NCI-H2196 treated with DMSO at 0.1 percent for 48 hours (cell line): ENCODE data around the gene IGF2.
"Not testable (repeated sequence)": the region's sequence is repeated elsewhere in the genome, so short reads cannot be mapped to it uniquely, and the experiment has no call there.

Experiments
- DNase-seq: peaks from one replicate; lab custom pipeline; 2025; ENCODE audit not compliant: unreplicated experiment; lab: John Stamatoyannopoulos, UW

IGF2 gene

DNA sequence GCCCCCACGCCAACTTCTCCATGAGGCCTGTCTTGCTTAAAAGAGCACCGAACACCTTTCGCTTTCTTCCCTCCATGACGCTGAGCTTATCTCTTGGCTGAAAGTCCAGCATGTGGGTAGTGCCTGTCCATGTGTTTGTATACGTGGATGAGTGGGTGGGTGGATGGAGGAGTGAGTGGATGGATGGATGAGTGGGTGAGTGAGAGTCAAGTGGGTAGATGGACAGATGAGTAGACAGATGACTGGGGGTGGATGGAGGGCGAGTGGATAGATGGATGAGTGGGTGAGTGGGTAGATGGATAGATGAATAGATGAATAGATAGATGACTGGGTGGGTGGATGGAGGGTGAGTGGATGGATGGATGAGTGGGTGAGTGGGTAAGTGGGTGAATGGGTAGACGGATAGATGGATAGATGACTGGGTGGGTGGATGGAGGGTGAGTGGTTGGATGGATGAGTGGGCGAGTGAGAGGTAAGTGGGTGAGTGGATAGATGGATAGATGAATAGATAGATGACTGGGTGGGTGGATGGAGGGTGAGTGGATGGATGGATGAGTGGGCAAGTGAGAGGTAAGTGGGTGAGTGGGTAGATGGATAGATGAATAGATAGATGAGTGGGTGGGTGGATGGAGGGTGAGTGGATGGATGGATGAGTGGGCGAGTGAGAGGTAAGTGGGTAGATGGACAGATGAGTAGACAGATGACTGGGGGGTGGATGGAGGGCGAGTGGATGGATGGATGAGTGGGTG is 14.3 kb downstream of the IGF2 start:
- not testable (repeated sequence) for DNase-seq

DNA sequence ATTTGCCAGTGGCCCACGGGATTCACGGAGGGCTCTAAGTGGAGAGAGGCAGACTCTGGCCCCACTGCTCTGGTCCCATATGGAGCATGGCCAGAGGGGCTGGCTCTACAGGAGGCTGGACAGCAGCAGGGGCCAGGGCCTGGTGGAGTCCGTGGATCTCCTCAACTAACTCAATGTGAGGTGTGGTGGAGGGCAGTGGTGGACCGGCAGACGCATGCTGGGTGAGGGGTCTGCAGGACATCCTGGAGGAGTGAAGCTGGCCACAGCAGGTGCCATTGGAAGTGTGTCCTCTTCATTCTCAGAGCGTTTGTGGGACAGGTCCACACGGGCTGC is 15.6 kb downstream of the IGF2 start:
- no peak for DNase-seq

DNA sequence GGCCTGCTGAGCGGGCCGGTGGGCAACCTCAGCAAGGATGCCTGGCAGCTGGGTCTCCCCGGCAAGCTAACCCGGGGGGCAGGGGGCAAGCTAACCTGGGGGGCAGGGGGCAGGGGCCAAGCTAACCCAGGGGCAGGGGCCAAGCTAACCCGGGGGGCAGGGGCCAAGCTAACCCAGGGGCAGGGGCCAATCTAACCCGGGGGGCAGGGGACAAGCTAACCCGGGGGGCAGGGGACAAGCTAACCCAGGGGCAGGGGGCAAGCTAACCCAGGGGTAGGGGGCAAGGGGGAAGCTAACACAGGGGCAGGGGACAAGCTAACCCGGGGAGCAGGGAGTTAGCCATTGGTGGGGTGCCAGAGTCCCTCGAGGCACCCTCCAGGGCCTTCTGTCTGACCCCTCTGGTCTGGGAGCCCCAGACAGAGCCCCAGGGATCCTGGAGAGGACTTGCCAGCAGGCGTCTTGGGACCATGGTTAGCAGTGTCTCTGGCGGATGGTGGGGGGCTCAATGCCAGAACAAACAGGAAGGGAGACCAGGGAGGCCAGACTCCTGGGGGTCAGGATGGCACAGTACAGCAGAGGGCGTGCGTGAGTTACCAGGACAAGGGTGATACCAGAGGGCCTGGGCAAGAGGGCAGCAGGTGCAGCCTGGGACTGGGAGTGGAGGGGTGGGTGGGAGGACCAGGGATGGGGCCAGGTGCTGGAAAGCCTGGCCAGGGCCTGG is 16.1 kb downstream of the IGF2 start:
- no peak for DNase-seq

DNA sequence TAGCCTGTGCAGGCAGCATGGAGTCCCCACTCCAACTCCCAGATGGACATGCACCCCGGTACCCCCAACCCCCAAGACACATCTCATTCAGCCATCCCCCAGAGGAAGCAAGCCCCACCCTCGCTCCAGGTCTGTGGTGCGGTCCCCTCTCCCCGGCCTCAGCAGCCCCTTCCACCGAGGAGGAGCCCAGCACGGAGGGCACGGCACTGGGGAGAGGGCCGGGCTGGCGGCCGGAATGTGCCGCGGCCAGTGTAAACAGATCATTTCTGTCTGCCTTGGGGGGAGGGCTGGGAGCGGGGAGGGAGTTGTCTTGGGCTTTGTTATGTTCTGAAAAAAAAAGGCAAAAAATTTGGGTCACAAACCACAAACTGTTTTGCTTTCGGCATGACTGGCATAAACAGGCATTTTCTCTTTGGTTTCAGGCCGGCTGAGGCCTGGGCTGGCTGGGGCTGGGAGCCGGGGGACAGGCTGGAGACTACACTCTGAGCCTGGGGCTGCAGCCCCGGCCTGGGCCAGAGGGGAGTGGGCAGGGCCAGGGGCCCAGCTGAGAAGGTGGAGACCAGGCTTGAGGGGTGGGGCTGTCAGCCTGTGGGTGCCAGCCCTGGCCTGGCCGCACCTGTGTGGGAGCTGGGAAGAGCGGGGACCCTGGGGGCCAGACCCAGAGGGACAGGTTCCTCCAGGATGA is 16.8 kb downstream of the IGF2 start:
- no peak for DNase-seq

DNA sequence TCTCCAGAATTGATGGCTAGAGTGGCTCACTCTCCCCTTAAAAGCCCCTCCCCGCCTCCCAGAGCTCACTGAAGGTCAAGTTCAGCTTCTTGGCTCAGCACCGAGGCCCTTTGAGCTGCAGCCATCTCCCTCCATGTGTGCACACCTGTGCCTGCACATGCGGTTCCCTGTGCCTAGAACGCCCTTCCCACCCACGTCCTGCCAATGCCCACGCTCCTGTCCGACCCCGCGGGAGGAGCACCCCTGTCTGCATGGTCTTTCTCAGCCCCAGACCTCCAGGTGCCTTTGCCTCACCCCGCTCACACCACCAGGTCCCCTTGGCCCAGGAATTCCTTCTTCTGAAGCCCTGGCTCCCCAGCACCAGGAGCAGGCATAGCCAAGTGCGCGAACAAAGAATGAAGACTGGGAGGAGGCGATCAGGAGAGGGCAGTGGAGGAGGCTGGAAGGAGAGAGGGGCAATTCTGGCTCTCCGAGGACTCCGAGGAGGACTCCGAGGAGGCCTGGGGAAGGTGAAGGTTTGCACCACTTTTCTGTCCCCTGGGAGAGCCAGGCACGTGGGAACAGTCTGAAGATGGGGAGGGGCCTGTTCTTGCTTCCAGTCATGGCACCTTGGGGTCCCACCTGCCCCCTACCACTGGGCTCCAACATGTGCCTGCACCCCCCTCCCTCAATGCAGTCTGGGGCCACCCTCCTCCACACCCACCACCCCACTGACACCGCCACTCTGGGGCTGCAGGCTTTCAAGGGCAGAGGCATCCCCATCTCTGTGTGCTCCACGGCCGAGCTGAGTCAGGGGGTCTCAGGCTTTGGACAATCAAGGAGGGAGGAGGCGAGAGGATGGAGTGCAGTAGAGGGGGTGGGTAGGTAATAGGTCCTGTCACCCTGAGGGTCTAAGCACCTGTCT is 17.7 kb downstream of the IGF2 start:
- no peak for DNase-seq

DNA sequence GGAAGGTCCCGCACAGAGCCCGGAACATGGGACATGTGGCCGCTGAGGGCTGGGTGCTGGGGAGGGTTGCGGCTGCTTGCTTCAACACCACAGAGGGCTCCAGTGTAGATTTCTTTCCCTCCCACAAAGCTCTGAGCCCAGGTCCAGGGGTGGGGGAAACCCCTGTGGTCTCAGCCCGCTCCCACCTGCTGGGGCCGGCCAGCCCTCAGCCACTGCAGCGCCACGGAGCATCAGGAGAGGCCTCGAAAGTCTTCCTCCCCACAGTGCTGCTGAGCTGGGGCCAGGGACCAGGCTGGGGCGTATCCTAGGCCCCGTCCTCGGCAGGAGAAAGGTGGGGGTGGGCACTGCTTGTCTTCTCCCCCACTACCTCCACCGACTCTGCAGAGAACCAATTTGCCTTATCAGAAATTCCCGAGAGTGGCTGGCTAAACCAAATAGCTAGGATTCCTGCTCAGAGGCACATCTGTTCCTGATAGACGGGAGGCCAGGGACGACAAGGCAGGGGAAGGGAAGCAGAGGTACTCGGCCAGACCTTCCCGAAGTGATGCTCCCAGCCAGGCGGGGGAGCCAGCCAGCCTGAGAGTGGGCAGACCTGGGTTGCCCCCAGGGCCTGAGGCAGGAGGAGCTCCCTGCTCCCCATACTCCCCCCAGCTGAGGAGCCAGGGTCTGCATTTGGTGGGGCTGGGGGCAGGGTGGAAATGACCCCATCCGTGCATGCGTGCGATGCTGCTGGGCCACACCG is 18.7 kb downstream of the IGF2 start:
- no peak for DNase-seq

DNA sequence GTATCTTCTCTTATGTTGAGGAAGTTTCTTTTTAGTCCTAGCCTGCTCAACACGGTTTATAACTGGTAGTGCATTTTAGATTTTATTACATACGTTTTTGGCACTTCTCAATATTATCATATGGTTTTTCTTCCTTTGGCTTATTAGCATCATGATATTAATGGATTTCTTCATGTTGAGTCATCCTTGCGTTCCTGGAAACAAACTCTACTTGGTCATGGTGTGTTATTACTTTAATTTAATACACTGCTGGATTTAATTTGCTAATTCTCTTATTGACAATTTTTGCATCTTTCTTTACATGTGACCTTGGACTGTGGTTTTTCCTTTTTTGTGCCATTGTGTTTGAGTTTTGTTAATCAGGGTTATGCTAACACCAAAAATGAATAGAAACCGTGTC is 20.5 kb downstream of the IGF2 start:
- DNase-seq = no peak

DNA sequence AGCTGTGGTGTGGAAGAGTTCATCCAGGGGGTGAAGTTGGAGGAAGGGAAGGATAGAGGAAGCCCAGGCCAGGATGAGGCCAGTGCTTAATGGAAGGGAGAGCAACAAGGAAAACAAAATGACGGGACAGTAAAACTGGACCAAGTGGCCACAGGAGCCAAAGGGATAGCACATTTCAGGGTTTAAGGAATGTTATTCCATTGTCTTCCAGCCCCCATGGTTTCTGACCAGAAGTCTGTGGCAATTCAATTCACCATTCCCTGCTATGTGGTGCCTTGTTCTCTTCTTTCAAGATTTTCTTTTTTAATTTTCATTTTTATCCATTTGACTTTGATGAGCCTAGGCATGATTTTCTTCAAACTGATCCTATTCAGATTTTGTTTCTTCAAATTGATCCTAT is 22.5 kb downstream of the IGF2 start:
- DNase-seq = no peak

DNA sequence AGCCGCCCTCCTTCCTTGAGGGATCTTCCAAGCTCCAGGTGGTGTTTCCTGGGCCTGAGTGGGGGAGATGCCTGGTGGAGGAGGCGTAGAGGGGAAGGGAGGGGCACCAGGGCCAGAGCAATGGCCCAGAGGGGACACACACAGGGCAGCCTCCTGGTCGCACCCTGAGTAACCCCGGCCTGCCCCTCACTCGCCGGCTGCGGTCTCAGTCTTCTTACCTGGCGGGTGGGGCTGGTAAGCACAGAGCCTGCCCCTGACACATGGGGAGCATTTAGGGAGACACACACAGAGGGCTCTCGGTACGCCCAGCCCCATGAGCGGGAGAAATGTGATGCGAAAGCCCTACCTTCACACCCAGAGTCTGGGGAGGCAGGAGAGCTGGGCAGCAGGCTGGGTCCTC is 23.9 kb downstream of the IGF2 start:
- no peak for DNase-seq

DNA sequence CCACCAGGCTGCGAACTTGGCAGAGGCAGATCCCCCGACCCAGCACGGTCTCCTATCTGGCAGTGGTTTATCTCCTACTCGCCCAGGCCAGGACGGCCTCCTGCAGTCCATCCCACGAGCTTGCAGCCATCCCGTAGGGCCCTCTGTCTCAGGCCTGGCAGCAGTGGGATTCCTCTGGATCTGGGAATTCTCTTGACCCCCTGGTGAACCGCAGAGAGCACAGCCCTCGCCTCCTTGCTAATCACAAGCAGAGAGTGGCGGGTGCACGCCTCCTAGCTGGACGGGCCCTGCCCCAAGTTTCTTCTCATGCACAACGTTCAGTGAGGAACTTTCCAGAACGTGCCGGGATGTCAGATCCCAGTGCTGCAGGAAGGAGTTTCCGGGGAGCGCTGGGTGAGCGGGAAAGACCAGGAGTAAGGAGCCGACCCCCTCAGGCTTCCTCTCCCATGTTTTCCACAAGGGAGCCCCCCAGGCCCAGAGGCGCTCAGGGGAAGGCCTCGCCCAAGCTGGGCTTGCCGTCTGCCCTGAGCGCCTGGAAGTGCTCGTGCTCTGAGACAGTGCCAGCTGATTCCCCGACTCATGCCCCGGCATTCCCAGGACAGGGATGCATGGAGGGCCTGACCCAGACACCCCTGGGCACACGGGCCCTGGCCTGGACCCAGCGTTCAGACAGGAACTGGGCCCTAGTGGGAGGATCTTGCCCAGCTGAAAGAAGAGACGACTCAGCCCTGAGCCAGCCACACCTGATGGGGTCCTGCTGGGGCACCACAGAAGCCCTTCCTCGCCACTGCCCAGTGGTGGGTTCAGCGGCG is 24.6 kb downstream of the IGF2 start:
- DNase-seq = no peak

DNA sequence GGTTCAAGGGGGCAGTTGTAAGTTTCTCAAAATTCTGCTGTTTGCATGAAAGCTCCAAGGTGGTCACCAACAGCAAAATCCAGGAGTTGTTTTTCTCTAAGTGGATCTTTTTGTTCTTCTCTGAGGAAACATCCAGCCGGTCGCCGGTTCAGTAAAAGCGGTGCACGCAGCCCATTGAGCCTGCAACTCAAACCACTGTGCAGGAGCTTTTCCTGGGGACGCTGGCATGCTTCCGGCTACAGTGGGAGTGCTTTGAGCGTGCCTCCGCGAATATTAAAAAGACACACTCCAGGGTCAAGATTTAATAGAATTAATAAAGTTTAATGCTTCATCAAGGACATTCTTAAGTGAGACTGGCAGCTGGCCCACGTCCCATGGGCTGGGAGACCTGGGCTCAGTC is 25.4 kb downstream of the IGF2 start:
- DNase-seq = no peak

DNA sequence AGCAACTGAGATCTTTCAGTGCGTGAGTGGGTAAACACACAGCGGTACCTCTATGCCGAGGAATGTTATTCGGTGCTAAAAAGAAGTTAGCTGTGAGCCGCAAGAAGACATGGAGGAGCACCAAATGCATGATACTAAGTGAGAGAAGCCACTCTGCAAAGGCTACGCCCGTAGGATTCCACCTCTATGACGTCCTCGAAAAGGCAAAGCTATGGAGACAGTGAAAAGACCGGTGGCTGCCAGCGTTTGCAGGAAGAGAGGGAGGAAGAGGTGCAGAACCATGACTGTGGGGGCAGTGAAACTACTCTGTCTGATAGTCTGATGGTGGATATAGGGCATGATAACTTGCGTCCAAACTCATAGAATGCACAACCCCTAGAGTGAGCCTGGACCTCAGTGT is 28.7 kb downstream of the IGF2 start:
- no peak for DNase-seq

DNA sequence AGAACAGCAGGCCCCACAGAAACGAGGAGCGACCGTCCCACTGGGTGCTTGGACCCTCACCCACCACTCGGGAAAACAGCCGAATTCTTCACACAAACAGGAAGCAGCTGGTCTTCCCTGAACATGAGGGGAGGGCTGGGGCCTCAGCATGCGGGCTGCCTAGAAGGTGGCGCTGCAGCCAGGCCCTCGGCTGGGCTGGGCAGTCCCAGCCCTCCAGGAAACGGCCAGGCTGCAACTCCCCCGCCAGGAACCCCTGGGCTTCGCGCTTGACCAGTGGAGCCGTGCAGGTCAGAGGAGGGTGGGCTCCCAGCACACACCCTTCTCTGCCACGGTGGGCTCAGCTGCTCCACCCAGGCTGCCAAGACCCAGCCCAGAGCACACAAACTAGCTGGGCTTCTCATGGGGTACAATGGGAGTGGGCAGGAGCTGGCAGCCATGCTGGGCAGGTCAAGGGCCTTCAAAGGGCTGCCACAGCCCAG is 29.6 kb downstream of the IGF2 start:
- DNase-seq = no peak

DNA sequence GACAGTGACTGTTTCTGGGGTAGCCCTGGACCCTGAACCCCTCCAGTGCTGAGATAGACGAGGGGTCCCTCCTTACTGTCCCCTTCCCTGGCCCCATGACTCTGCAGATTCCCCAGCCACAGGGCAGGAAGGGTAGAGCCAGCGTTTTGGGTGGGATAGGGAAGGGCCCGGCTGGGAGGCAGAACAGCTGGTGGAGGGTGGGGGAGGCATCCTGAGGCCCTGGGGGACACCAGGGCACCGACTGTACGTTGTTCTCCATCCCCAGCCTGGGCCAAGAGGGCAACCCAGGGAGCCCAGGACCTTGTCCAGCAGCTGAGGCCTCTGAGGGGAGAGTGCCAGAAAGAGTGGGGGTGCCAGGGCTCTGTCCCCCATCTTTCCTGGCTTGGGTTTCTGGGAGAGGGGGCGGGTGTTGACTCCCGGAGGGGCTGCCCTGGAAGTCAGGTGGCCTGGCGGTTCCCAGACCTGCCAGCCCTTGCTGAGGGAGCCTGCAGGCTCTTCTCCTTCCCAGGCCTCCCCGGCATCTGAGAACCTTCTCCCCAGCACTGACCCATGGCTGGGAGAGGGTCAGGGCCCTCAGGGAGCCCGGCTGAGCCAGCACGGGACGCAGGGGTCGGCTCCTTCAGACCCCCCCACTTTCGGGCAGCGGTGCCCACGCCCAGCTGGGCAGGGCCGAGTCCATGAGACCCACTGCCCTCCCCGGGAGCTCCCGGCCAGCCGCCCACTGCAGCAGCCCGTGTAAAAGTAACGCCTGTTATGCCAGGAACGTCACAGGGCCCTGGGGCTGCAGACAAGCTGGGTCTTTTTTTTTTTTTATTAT is 30.3 kb downstream of the IGF2 start:
- no peak for DNase-seq

DNA sequence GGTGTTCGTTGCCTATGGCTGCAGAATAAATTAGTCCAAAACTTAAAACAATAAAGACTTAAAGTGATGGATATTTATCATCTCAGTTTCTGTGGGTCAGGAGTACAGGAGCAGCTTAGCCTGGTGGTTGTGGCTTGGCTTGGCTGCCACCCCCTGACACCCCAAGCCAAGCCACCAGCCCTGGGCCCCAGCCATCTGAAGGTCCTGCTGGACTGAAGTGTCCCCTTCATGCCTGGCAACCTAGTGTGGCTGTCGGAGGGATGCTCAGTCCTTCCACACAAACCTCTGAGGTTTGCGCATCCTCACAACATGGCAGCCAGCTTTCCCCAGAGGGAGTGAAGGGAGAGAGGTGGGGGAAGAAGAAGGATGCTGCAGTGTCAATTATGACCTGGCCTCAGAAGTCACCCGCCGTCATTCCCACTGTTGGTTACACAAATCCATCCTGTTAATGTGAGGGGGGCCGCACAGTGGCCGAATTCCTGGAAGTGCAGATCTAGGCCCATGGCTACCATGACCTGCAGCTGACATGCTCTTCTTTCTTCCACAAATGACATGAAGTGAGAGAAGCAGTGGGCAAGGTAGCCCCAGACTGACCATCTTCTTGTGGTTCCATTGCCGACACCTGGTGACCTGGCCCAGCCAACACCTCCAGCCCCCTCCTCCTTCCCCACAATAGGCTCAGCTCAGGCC is 31.1 kb downstream of the IGF2 start:
- no peak for DNase-seq

DNA sequence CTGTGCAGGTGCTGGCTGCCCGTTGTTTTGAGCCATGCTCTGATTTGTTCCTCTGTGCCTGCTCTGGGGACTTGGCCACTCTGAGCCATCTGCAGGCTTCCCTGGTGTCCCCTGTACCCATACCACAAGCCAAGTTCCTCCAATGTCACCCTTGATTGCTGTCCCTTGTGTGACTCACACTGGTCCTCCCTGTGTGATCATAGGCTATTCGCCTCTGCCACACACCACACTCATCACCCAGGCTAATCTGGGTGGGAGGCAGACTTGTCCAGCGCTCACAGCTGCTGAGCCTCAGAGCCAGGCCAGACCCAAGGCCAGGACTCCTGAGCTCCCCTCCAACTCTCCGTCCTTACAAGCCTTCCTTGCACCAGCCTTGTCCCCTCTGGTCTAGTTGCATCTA is 31.7 kb downstream of the IGF2 start:
- DNase-seq = no peak

DNA sequence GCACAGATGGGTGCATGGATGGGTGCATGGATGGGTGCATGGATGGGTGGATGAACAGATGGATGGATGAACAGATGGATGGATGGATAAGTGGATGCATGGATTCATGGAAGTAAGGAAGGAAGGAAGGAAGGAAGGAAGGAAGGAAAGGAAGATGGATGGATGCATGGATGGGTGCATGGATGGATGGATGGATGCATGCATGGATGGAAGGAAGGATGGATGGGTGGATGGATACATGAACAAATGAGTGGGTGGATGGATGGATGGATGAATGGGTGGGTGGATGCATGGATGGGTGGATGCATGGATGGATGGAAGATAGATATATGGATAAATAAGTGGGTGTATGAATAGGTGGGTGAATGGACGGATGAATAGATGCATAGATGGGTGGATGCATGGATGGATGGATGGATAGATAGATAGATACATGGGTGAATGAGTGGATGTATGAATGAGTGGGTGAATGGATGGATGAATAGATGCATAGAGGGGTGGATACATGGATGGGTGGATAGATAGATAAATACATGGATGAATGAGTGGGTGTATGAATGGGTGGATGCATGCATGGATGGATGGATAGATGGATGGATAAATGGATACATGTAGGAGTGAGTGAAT is 32.5 kb downstream of the IGF2 start:
- DNase-seq = no peak

DNA sequence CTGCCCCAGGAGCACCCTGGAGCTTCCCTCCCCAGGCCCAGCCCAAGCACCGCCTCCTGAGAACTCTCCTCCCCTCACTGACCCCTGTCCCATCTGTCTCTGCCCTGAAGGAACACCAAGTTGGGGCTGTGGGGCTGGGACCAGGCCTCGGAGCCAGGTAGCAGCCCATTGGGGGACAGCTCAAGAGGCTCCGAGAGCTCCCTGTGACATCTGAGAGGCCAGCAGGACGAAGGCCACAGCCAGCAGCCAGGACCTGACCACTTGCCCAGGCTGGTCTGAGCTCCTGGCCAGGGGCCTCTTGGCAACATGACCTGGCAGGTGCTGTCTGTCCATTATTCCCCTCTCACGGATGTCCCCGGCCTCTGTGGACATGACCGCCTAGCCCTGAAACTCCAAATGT is 33.7 kb downstream of the IGF2 start:
- DNase-seq = no peak
